HEK293 (cell line): ENCODE data around the gene ARTN.

ENCODE experiments used
- BCL11A ChIP-seq: fragments of 450-650 bp; formaldehyde crosslinking; IDR thresholded peaks from 2 replicates; pipeline ENCODE4 v1.5.1; 2016; ENCODE audit warnings: low read depth, missing biosample characterization, missing genetic modification characterization
- BCL11B ChIP-seq: fragments of 450-650 bp; formaldehyde crosslinking; IDR thresholded peaks from 2 replicates; pipeline ENCODE4 v1.5.1; 2016; ENCODE audit warnings: low read depth, missing biosample characterization, missing genetic modification characterization
- GLI2 ChIP-seq: fragments of 450-650 bp; formaldehyde crosslinking; IDR thresholded peaks from 2 replicates; pipeline ENCODE4; 2017; ENCODE audit warnings: missing biosample characterization, missing genetic modification characterization, low read depth, borderline replicate concordance
- REPIN1 ChIP-seq: fragments of 450-650 bp; formaldehyde crosslinking; IDR thresholded peaks from 2 replicates; pipeline ENCODE4 v1.5.1; 2017; ENCODE audit warnings: missing biosample characterization, missing genetic modification characterization, low read depth
- SCRT1 ChIP-seq: fragments of 450-650 bp; formaldehyde crosslinking; IDR thresholded peaks from 2 replicates; pipeline ENCODE4 v1.5.1; 2016; ENCODE audit warnings: missing biosample characterization, missing genetic modification characterization, borderline replicate concordance
- SP2 ChIP-seq: fragments of 450-650 bp; formaldehyde crosslinking; IDR thresholded peaks from 2 replicates; pipeline ENCODE4 v1.5.1; 2016; ENCODE audit warnings: missing biosample characterization, missing genetic modification characterization
- ZBTB1 ChIP-seq: fragments of 450-650 bp; formaldehyde crosslinking; IDR thresholded peaks from 2 replicates; pipeline ENCODE4 v1.5.1; 2016; ENCODE audit warnings: missing biosample characterization, missing genetic modification characterization
- ZBTB7A ChIP-seq: fragments of 450-650 bp; formaldehyde crosslinking; IDR thresholded peaks from 2 replicates; pipeline ENCODE4 v1.5.1; 2016; ENCODE audit warnings: low read depth, missing biosample characterization, missing genetic modification characterization
- ZEB2 ChIP-seq: fragments of 450-650 bp; formaldehyde crosslinking; IDR thresholded peaks from 2 replicates; pipeline ENCODE4 v1.5.1; 2016; ENCODE audit warnings: missing biosample characterization, missing genetic modification characterization
- ZNF132 ChIP-seq: fragments of 450-650 bp; formaldehyde crosslinking; IDR thresholded peaks from 2 replicates; pipeline ENCODE4 v1.5.1; 2017; ENCODE audit warnings: missing biosample characterization, missing genetic modification characterization, borderline replicate concordance
- ZNF223 ChIP-seq: fragments of 450-650 bp; formaldehyde crosslinking; IDR thresholded peaks from 2 replicates; pipeline ENCODE4 v1.5.1; 2016; ENCODE audit warnings: missing biosample characterization, missing genetic modification characterization
- ZNF311 ChIP-seq: fragments of 450-650 bp; formaldehyde crosslinking; IDR thresholded peaks from 2 replicates; pipeline ENCODE4 v1.5.1; 2017; ENCODE audit warnings: missing biosample characterization, missing genetic modification characterization, borderline replicate concordance
- ZNF391 ChIP-seq: fragments of 450-650 bp; formaldehyde crosslinking; IDR thresholded peaks from 2 replicates; pipeline ENCODE4 v1.5.1; 2016; ENCODE audit warnings: low read depth, missing biosample characterization, missing genetic modification characterization, borderline replicate concordance
- ZNF501 ChIP-seq: fragments of 450-650 bp; formaldehyde crosslinking; IDR thresholded peaks from 2 replicates; pipeline ENCODE4 v1.5.1; 2016; ENCODE audit warnings: missing biosample characterization, missing genetic modification characterization
- ZNF510 ChIP-seq: fragments of 450-650 bp; formaldehyde crosslinking; IDR thresholded peaks from 2 replicates; pipeline ENCODE4 v1.5.1; 2018; ENCODE audit warnings: mild to moderate bottlenecking, missing genetic modification characterization, missing biosample characterization; ENCODE audit not compliant: insufficient replicate concordance
- ZNF521 ChIP-seq: fragments of 450-650 bp; formaldehyde crosslinking; IDR thresholded peaks from 2 replicates; pipeline ENCODE4 v1.5.1; 2017; ENCODE audit warnings: missing biosample characterization, mild to moderate bottlenecking, missing genetic modification characterization
- ZNF571 ChIP-seq: fragments of 450-650 bp; formaldehyde crosslinking; IDR thresholded peaks from 2 replicates; pipeline ENCODE4 v1.5.0; 2017; ENCODE audit warnings: missing biosample characterization, missing genetic modification characterization
- ZNF621 ChIP-seq: fragments of 450-650 bp; formaldehyde crosslinking; IDR thresholded peaks from 2 replicates; pipeline ENCODE4 v1.5.1; 2017; ENCODE audit warnings: missing biosample characterization, missing genetic modification characterization
- ZNF677 ChIP-seq: fragments of 450-650 bp; IDR thresholded peaks from 2 replicates; pipeline ENCODE4 v1.5.0; 2018; ENCODE audit warnings: missing biosample characterization, mild to moderate bottlenecking, missing genetic modification characterization, moderate library complexity
- ZNF747 ChIP-seq: fragments of 450-650 bp; formaldehyde crosslinking; IDR thresholded peaks from 2 replicates; pipeline ENCODE4 v1.5.1; 2016; ENCODE audit warnings: missing biosample characterization, missing genetic modification characterization
- ZNF843 ChIP-seq: fragments of 450-650 bp; formaldehyde crosslinking; IDR thresholded peaks from 2 replicates; pipeline ENCODE4 v1.5.1; 2016; ENCODE audit warnings: missing biosample characterization, missing genetic modification characterization
- TF ChIP-seq, protein P1 (sequence below): fragments of 450-650 bp; formaldehyde crosslinking; IDR thresholded peaks from 2 replicates; pipeline ENCODE4 v1.5.1; 2016; ENCODE audit warnings: missing biosample characterization, missing genetic modification characterization
- TF ChIP-seq, protein P2 (sequence below): fragments of 450-650 bp; formaldehyde crosslinking; IDR thresholded peaks from 2 replicates; pipeline ENCODE4 v1.5.1; 2016; ENCODE audit warnings: missing biosample characterization, missing genetic modification characterization
- TF ChIP-seq, protein P3 (sequence below): fragments of 450-650 bp; formaldehyde crosslinking; IDR thresholded peaks from 2 replicates; pipeline ENCODE4 v1.5.1; 2016; ENCODE audit warnings: missing biosample characterization, missing genetic modification characterization, borderline replicate concordance
- TF ChIP-seq, protein P4 (sequence below): fragments of 450-650 bp; formaldehyde crosslinking; IDR thresholded peaks from 2 replicates; pipeline ENCODE4 v1.5.1; 2016; ENCODE audit warnings: missing biosample characterization, missing genetic modification characterization
- TF ChIP-seq, protein P5 (sequence below): fragments of 450-650 bp; formaldehyde crosslinking; IDR thresholded peaks from 2 replicates; pipeline ENCODE4 v1.5.1; 2016; ENCODE audit warnings: missing biosample characterization, missing genetic modification characterization

ARTN gene

DNA sequence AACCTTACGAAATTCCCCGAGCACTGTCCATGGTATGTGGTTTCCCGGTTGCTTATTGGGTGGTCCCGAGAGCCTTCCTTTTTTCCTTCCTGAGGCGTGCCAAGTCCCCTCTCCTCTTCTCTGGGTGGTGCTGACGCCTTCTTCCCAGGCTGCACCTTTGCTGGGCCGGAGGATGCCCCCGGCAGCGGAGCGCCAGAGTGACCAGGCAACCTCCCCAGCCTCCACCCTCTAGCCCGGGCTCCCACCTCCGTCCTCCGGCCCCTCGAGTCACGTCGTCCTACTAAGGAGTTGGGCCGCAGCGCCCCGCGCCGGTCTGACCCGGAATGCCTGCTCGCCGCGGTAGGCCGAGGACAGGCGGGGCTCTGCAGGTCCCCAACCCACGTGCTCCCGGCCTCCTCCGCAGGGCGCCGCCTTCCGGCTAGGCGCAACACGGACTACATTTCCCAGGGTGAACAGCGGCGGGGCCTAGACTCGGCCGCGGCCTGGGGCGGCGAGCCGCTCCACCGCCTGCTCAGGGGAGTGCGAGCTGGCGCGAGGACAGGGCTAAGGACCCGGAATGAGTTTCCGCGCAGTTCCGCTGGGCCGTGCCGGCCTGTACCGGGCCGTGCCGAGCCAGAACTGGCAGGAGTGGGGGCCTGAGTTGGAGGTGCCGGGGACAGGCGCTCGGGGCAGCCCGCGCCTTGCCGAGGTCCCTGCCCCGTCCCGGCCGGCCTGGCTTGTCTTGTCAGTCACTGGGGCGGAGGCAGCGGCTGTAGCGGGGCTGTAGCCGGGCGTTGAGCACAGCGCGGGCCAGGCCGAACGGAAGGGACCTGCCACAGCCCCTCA, 12.8 kb downstream of the ARTN start, which contains the start of gene IPO13 (continued):
- TF ChIP-seq, protein P1, sequence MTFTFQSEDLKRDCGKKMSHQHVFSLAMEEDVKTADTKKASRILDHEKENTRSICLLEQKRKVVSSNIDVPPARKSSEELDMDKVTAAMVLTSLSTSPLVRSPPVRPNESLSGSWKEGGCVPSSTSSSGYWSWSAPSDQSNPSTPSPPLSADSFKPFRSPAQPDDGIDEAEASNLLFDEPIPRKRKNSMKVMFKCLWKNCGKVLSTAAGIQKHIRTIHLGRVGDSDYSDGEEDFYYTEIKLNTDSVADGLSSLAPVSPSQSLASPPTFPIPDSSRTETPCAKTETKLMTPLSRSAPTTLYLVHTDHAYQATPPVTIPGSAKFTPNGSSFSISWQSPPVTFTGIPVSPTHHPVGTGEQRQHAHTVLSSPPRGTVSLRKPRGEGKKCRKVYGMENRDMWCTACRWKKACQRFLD = peak; percentile 84; the same call in 1 of the 2 replicates
- TF ChIP-seq, protein P2, sequence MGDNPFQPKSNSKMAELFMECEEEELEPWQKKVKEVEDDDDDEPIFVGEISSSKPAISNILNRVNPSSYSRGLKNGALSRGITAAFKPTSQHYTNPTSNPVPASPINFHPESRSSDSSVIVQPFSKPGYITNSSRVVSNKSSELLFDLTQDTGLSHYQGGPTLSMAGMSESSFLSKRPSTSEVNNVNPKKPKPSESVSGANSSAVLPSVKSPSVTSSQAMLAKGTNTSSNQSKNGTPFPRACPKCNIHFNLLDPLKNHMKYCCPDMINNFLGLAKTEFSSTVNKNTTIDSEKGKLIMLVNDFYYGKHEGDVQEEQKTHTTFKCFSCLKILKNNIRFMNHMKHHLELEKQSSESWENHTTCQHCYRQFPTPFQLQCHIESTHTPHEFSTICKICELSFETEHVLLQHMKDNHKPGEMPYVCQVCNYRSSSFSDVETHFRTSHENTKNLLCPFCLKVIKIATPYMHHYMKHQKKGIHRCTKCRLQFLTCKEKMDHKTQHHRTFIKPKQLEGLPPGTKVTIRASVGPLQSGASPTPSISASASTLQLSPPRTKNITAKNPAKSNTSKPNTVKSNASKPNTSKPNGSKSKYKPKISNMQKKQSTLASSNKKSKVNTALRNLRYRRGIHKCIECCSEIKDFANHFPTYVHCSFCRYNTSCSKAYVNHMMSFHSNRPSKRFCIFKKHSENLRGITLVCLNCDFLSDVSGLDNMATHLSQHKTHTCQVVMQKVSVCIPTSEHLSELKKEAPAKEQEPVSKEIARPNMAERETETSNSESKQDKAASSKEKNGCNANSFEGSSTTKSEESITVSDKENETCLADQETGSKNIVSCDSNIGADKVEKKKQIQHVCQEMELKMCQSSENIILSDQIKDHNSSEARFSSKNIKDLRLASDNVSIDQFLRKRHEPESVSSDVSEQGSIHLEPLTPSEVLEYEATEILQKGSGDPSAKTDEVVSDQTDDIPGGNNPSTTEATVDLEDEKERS (tag by site-specific recombination) = no peak
- TF ChIP-seq ZNF391 (tag by site-specific recombination) (peak; percentile 86; the same call in 1 of the 2 replicates), ZBTB7A (peak; percentile 93), BCL11B (tag by site-specific recombination) (peak; percentile 74), SCRT1 (tag by site-specific recombination) (no peak), ZNF510 (tag by site-specific recombination) (no peak), ZNF223 (no peak), ZBTB1 (tag by site-specific recombination) (no peak), REPIN1 (tag by site-specific recombination) (no peak; the same call in 1 of the 2 replicates), ZNF747 (tag by site-specific recombination) (no peak), ZEB2 (peak; percentile 89), ZNF621 (no peak), ZNF521 (no peak), ZNF501 (tag by site-specific recombination) (peak; percentile 95), ZNF677 (tag by site-specific recombination) (no peak; the same call in 1 of the 2 replicates), ZNF311 (tag by site-specific recombination) (no peak), ZNF843 (tag by site-specific recombination) (peak; percentile 59; the same call in 1 of the 2 replicates), ZNF571 (no peak), ZNF132 (tag by site-specific recombination) (no peak), BCL11A (tag by site-specific recombination) (peak; percentile 80), SP2 (peak; percentile 74), GLI2 (tag by site-specific recombination) (no peak)
- TF ChIP-seq, protein P3, sequence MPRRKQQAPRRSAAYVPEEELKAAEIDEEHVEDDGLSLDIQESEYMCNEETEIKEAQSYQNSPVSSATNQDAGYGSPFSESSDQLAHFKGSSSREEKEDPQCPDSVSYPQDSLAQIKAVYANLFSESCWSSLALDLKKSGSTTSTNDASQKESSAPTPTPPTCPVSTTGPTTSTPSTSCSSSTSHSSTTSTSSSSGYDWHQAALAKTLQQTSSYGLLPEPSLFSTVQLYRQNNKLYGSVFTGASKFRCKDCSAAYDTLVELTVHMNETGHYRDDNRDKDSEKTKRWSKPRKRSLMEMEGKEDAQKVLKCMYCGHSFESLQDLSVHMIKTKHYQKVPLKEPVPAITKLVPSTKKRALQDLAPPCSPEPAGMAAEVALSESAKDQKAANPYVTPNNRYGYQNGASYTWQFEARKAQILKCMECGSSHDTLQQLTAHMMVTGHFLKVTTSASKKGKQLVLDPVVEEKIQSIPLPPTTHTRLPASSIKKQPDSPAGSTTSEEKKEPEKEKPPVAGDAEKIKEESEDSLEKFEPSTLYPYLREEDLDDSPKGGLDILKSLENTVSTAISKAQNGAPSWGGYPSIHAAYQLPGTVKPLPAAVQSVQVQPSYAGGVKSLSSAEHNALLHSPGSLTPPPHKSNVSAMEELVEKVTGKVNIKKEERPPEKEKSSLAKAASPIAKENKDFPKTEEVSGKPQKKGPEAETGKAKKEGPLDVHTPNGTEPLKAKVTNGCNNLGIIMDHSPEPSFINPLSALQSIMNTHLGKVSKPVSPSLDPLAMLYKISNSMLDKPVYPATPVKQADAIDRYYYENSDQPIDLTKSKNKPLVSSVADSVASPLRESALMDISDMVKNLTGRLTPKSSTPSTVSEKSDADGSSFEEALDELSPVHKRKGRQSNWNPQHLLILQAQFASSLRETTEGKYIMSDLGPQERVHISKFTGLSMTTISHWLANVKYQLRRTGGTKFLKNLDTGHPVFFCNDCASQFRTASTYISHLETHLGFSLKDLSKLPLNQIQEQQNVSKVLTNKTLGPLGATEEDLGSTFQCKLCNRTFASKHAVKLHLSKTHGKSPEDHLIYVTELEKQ (tag by site-specific recombination) = peak; percentile 52; the same call in 1 of the 2 replicates
- TF ChIP-seq, protein P4, sequence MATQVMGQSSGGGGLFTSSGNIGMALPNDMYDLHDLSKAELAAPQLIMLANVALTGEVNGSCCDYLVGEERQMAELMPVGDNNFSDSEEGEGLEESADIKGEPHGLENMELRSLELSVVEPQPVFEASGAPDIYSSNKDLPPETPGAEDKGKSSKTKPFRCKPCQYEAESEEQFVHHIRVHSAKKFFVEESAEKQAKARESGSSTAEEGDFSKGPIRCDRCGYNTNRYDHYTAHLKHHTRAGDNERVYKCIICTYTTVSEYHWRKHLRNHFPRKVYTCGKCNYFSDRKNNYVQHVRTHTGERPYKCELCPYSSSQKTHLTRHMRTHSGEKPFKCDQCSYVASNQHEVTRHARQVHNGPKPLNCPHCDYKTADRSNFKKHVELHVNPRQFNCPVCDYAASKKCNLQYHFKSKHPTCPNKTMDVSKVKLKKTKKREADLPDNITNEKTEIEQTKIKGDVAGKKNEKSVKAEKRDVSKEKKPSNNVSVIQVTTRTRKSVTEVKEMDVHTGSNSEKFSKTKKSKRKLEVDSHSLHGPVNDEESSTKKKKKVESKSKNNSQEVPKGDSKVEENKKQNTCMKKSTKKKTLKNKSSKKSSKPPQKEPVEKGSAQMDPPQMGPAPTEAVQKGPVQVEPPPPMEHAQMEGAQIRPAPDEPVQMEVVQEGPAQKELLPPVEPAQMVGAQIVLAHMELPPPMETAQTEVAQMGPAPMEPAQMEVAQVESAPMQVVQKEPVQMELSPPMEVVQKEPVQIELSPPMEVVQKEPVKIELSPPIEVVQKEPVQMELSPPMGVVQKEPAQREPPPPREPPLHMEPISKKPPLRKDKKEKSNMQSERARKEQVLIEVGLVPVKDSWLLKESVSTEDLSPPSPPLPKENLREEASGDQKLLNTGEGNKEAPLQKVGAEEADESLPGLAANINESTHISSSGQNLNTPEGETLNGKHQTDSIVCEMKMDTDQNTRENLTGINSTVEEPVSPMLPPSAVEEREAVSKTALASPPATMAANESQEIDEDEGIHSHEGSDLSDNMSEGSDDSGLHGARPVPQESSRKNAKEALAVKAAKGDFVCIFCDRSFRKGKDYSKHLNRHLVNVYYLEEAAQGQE (tag by site-specific recombination) = peak; percentile 99
- TF ChIP-seq, protein P5, sequence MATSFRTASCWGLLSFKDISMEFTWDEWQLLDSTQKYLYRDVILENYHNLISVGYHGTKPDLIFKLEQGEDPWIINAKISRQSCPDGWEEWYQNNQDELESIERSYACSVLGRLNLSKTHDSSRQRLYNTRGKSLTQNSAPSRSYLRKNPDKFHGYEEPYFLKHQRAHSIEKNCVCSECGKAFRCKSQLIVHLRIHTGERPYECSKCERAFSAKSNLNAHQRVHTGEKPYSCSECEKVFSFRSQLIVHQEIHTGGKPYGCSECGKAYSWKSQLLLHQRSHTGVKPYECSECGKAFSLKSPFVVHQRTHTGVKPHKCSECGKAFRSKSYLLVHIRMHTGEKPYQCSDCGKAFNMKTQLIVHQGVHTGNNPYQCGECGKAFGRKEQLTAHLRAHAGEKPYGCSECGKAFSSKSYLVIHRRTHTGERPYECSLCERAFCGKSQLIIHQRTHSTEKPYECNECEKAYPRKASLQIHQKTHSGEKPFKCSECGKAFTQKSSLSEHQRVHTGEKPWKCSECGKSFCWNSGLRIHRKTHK (tag by site-specific recombination) = no peak
